ENCODE measurements around the gene CEACAM1. TPM values are rescaled to one million over a fixed set of nuclear protein-coding genes. Genes with fewer than 3 reads are reported as not detected.
"Not testable (repeated sequence)": the region's sequence is repeated elsewhere in the genome, so short reads cannot be mapped to it uniquely, and the experiment has no call there.

The CEACAM1 gene
- total RNA-seq, 1 experiment from 2014 or later = 7.1 TPM

DNA sequence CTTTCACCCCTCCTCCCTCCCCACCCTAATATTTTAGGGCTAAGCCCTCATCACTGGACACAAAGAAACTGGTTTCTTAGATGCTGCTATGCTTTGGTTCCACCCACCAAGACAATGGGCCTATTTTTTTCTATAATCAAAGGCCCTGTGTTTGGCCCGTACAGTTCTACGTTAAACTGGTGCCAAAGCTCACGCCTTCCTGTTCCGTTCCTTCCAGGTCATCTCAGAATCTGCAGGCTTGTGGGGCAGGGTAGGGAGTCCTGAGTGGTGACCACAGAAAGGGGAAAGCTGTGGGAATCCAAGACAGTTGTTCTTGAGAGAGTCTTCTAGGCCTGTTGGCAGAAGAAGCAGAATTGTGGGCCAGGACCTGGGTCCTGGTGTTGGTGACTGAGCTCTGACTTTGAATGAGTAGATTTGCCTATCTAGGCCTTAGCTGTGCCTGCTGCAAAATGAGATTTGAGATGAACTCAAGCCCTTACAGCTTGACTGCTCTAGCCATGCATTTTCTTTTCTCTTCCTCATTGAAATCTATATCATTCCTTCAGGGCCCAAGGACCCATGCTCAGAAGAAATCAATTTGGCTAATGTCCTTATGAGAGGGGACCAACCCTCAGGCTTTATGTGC is 66.5 kb downstream of the CEACAM1 start:
- DNase-seq = no peak
- no peaks in the 10 kb centered on the region for H3K9me3 ChIP-seq
- intact Hi-C loops (cut with micrococcal nuclease; ENCODE audit: unreplicated experiment) = no loop called here

DNA sequence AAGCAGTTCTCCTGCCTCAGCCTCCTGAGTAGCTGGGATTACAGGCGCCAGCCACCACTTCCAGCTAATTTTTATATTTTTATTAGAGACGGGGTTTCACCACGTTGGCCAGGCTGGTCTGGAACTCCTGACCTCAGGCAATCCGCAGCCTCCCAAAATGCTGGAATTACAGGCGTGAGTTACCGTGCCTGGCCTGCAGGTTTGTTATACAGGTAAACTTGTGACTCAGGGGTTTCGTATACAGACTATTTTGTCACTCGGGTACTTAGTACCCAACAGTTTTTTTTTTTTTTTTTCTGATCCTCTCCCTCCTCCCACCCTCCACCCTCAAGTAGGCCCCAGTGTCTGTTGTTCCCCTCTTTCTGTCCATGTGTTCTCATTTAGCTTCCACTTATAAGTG is 67.0 kb downstream of the CEACAM1 start:
- H3K27ac Mint-ChIP-seq (ENCODE audit: unreplicated experiment); H3K27me3 ChIP-seq (replicated peaks; ENCODE audit: control insufficient read depth, insufficient read depth, low read length); H3K36me3 ChIP-seq (ENCODE audit: control insufficient read depth, insufficient read depth, low read length); CTCF ChIA-PET; intact Hi-C loops (cut with micrococcal nuclease; ENCODE audit: unreplicated experiment); H3K36me3 Mint-ChIP-seq (ENCODE audit: insufficient read depth, unreplicated experiment); H3K4me3 Mint-ChIP-seq (ENCODE audit: unreplicated experiment); H3K27me3 Mint-ChIP-seq (ENCODE audit: insufficient read depth, unreplicated experiment); H3K4me3 ChIP-seq (ENCODE audit: low read depth, low read length); H3K9me3 Mint-ChIP-seq (ENCODE audit: unreplicated experiment); DNase-seq; H3K9me3 ChIP-seq; BruUV-seq (replicated peaks); H3K4me1 ChIP-seq: not testable (repeated sequence)
- POLR2A ChIA-PET = interaction anchor here (0.8 kb wide), 1 partner anchor 47 kb away, joined by 4 read pairs; no protein-coding TSS in a partner anchor
- peaks cover 11% of the 10 kb centered on the region for H3K4me1 Mint-ChIP-seq (ENCODE audit: low read depth, unreplicated experiment)

More for the DNA sequence above, 66.5 kb downstream of the CEACAM1 start:
- POLR2A ChIA-PET = interaction anchor here (0.8 kb wide), 1 partner anchor 46 kb away, joined by 4 read pairs; no protein-coding TSS in a partner anchor
- BruUV-seq (replicated peaks) = no TSS peak
- Mint-ChIP-seq H3K4me1 (ENCODE audit: low read depth, unreplicated experiment) (peaks cover 13% of the 10 kb centered on the region), H3K36me3 (ENCODE audit: insufficient read depth, unreplicated experiment) (no peaks in the 10 kb centered on the region), H3K9me3 (ENCODE audit: unreplicated experiment) (no peaks in the 10 kb centered on the region), H3K4me3 (ENCODE audit: unreplicated experiment) (no peak overlapping the region), H3K27me3 (ENCODE audit: insufficient read depth, unreplicated experiment) (no peaks in the 10 kb centered on the region), H3K27ac (ENCODE audit: unreplicated experiment) (no peak overlapping the region)
- CTCF ChIA-PET = interaction anchor here (1.3 kb wide), 1 partner anchor 68 kb away, joined by 3 read pairs; no protein-coding TSS in a partner anchor
- H3K4me3 ChIP-seq (ENCODE audit: low read depth, low read length) = no peak overlapping the region
- H3K36me3 ChIP-seq (ENCODE audit: control insufficient read depth, insufficient read depth, low read length) = no peaks in the 10 kb centered on the region
- H3K4me1 ChIP-seq = no peaks in the 10 kb centered on the region
- TF ChIP-seq, protein P1, sequence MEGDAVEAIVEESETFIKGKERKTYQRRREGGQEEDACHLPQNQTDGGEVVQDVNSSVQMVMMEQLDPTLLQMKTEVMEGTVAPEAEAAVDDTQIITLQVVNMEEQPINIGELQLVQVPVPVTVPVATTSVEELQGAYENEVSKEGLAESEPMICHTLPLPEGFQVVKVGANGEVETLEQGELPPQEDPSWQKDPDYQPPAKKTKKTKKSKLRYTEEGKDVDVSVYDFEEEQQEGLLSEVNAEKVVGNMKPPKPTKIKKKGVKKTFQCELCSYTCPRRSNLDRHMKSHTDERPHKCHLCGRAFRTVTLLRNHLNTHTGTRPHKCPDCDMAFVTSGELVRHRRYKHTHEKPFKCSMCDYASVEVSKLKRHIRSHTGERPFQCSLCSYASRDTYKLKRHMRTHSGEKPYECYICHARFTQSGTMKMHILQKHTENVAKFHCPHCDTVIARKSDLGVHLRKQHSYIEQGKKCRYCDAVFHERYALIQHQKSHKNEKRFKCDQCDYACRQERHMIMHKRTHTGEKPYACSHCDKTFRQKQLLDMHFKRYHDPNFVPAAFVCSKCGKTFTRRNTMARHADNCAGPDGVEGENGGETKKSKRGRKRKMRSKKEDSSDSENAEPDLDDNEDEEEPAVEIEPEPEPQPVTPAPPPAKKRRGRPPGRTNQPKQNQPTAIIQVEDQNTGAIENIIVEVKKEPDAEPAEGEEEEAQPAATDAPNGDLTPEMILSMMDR (IDR thresholded peaks at IDR 0.05; ENCODE audit: insufficient read depth in 1 of 2, low read depth in 1 of 2, low read length in 1 of 2, severe bottlenecking in 1 of 2, unreplicated experiment in 1 of 2) = no peak
- no peaks in the 10 kb centered on the region for H3K27me3 ChIP-seq (replicated peaks; ENCODE audit: control insufficient read depth, insufficient read depth, low read length)

DNA sequence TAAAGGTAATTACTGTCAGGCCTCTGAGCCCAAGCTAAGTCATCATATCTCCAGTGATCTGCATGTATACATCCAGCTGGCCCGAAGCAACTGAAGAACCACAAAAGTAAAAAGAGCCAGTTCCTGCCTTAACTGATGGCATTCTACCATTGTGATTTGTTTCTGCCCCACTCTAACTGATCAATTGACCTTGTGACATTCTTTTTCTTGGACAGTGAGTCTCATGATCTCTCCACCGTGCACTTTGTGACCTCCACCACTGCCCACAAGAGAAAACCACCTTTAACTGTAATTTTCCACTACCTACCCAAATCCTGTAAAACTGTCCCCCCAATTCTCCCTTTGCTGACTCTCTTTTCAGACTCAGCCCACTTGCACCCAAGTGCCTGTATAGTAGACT is 68.4 kb downstream of the CEACAM1 start:
- TF ChIP-seq, protein P1 (IDR thresholded peaks at IDR 0.05; ENCODE audit: insufficient read depth in 1 of 2, low read depth in 1 of 2, low read length in 1 of 2, severe bottlenecking in 1 of 2, unreplicated experiment in 1 of 2) = no peak
- BruUV-seq (replicated peaks) = no TSS peak
- Mint-ChIP-seq H3K27me3 (ENCODE audit: insufficient read depth, unreplicated experiment) (no peaks in the 10 kb centered on the region), H3K27ac (ENCODE audit: unreplicated experiment) (no peak overlapping the region), H3K4me1 (ENCODE audit: low read depth, unreplicated experiment) (peaks cover 23% of the 10 kb centered on the region), H3K36me3 (ENCODE audit: insufficient read depth, unreplicated experiment) (no peaks in the 10 kb centered on the region), H3K9me3 (ENCODE audit: unreplicated experiment) (no peaks in the 10 kb centered on the region), H3K4me3 (ENCODE audit: unreplicated experiment) (no peak overlapping the region)
- no peak overlapping the region for H3K4me3 ChIP-seq (ENCODE audit: low read depth, low read length)
- no peaks in the 10 kb centered on the region for H3K9me3 ChIP-seq
- ChIA-PET CTCF (no interaction called here), POLR2A (no interaction called here)
- peaks cover 15% of the 10 kb centered on the region for H3K4me1 ChIP-seq
- DNase-seq = no peak
- H3K36me3 ChIP-seq (ENCODE audit: control insufficient read depth, insufficient read depth, low read length) = no peaks in the 10 kb centered on the region
- intact Hi-C loops (cut with micrococcal nuclease; ENCODE audit: unreplicated experiment) = no loop called here
- H3K27me3 ChIP-seq (replicated peaks; ENCODE audit: control insufficient read depth, insufficient read depth, low read length) = no peaks in the 10 kb centered on the region

Other genes starting within 250 kb of the CEACAM1 start
- gene PRR19, start 226.3 kb downstream of the CEACAM1 start, total RNA-seq (2022) = 2.8 and 2.9 TPM in 2 replicates
- 94.0 and 103 TPM in 2 replicates for gene PAFAH1B3, start 225.9 kb downstream of the CEACAM1 start, total RNA-seq (2022)
- gene TMEM145, start 215.2 kb downstream of the CEACAM1 start, total RNA-seq (2022) = 2.2 and 2.5 TPM in 2 replicates
- 17.9 and 19.3 TPM in 2 replicates for gene MEGF8, start 202.8 kb downstream of the CEACAM1 start, total RNA-seq (2022)
- 4.1 and 5.3 TPM in 2 replicates for gene CNFN, start 138.2 kb downstream of the CEACAM1 start, total RNA-seq (2022)
- 20.0 and 21.7 TPM in 2 replicates for gene LIPE, start 101.1 kb downstream of the CEACAM1 start, total RNA-seq (2022)
- gene CXCL17, start 85.5 kb downstream of the CEACAM1 start, total RNA-seq (2022) = 1.1 and 1.3 TPM in 2 replicates
- not detected in 2 replicates for gene CEACAM8, start 66.4 kb upstream of the CEACAM1 start, total RNA-seq (2022)
- gene PSG3, start 212.0 kb upstream of the CEACAM1 start, total RNA-seq (2022) = not detected in 2 replicates
- gene PSG8, start 237.2 kb upstream of the CEACAM1 start, total RNA-seq (2022) = not detected in 2 replicates

All from Caco-2 (cell line).